Natural killer cell treated with Interleukin-12 subunit alpha and Interleukin-12 subunit beta and Interleukin-15 and Interleukin-18, amount 100 ng/mL, for 72 hours (primary cell): Measurements from ENCODE around the gene RNF225. TPM values are rescaled to one million over a fixed set of nuclear protein-coding genes. Genes with fewer than 3 reads are reported as not detected.
A peak's percentile ranks its signal among the peaks of the same experiment; 100 is the strongest.
"Not testable (repeated sequence)": the region's sequence is repeated elsewhere in the genome, so short reads cannot be mapped to it uniquely, and the experiment has no call there.

ENCODE experiments used
- ATAC-seq, 2 donors: fragments of 150-1000 bp; cut with Tn5 transposase in 1 of 2; sonication (Bioruptor Pico), chemical (Tn5 transposase) in 1 of 2; 2 replicates each; pipeline ENCODE4 v1.10.0; 2021
- DNase-seq: peaks from one replicate; pipeline ENCODE4 v3.0.0; 2022; ENCODE audit warnings: low spot score
- H3K27ac Mint-ChIP-seq, 2 donors: 1 replicate in 1 of 2; 2 replicates in 1 of 2; pipeline ENCODE4 v1.8.0; 2022; ENCODE audit warnings: mixed read lengths in 2 of 2, mild to moderate bottlenecking in 1 of 2, moderate library complexity in 1 of 2
- H3K27me3 Mint-ChIP-seq, 2 donors: 1 replicate in 1 of 2; 2 replicates in 1 of 2; pipeline ENCODE4 v1.8.0; 2022; ENCODE audit warnings: mixed read lengths in 2 of 2
- H3K36me3 Mint-ChIP-seq: one replicate; pipeline ENCODE4 v1.8.0; 2022; ENCODE audit warnings: mixed read lengths
- H3K4me1 Mint-ChIP-seq, 2 donors: 1 replicate in 1 of 2; 2 replicates in 1 of 2; pipeline ENCODE4 v1.8.0; 2022; ENCODE audit warnings: low read depth in 2 of 2, mixed read lengths in 2 of 2, mild to moderate bottlenecking in 1 of 2
- H3K4me3 Mint-ChIP-seq: one replicate; pipeline ENCODE4 v1.8.0; 2022; ENCODE audit warnings: mixed read lengths
- H3K9me3 Mint-ChIP-seq: 2 replicates; pipeline ENCODE4 v1.8.0; 2022; ENCODE audit warnings: mixed read lengths
- total RNA-seq, 2 donors: library from RNA; stranded (reverse); gene quantifications; one replicate each; pipeline ENCODE4 v1.2.3, GENCODE V29; 2022

The RNF225 gene
- 1 to 10 TPM in 1 of 2 donors, under 1 TPM in 1; 0.59 to 3.2 TPM for total RNA-seq

DNA sequence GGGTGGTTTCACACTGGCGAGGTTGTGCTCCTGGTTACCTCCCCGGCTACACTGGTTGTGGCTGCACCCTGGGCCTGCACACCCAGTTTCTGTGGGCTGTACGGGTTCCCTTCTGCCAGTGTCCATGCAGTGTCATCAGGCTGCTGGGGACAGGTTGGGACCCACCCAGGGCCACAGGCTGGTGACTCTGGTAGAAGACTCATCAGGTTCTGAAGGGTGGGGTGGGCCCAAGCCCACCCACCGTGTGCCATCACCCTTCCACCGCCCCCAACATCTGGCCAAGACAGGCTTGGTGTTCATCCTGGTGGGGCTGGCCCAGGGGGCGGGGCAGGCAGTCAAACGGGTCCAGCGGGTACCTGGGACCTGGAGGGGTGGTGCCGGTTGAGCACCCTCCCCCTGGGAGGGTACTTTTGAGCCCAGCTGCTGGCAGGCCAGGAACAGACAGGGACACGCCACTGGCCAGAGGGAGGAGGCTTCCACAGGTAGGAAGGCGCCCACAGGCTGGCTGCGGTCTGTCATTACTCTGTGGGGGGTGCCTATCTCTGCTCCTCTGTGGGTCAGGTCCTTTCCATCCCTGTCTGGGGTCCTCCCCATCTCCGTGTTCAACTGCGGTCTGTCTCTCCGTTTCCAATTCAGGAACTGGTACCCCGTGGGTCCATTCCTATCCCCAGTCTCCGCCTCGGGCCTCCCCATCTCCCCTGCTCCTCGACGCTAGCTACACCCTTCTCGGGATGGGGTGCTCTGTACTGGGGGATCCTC lies at the start of gene RNF225:
Gene RNF225, plus strand, starts transcription at position 437 of the 759 bp plus-strand sequence. CDS start 434 bp downstream, outside the sequence.
- Mint-ChIP-seq H3K4me1 (peaks cover 6 to 17% of the 10 kb centered on the region in 2 donors), H3K27ac (no peak within 1 kb of the TSS), H3K4me3 (no peak within 1 kb of the TSS), H3K36me3 (peaks cover 14% of the 10 kb centered on the region), H3K27me3 (peaks cover 0 to 2% of the 10 kb centered on the region in 2 donors), H3K9me3 (no peaks in the 10 kb centered on the region)
- ATAC-seq (peak in 1 of 2 donors; percentile 17), DNase-seq (peak; percentile 37)

DNA sequence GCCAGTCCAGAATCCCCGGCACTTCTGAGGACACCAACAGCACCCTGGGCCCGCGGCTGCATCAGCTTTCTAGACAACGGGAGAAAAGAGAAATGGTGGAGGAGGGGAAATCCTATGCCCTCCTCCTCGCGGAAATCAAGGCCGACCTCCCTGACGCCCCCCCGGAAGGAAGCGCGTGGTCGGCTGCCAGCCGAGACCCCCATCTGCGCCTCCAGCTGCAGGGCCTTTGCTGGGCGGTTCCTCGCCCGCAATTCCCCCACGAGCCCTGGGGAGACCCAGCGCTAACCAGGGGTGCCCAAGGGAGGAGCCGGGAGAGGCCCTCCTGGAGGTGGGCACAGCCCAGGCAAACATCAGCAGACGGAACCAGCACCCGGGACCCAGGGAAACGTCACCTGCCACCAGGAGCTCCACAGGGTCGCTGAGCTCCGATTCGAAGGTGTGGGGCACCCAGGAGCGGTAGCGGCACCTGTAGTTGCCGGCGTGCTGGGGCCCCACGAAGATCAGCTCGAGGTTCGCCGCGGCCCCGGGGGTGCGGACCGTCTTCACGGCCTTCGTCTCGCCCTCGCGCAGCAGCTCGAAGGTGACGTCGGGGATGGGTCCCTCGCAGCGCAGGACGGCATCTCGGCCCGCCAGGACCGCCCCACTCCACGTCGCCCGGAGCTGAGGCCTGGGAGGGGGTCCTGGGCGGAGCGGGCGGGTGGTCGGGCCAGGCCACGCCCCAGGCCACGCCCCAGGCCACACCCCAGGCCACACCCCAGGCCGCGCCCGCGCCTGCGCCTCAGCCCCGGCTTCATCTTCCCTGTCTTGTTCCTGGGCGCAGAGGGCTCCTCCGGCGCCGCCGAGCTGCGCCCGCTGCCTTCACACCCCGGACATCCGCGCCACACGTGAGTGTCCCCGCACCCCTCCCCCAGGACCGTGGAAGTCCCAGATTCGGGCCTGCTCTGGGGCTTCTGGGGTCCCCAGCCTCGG lies 48.2 kb upstream of the RNF225 start:
- Mint-ChIP-seq H3K4me1 (peaks cover 6 to 18% of the 10 kb centered on the region in 2 donors), H3K4me3 (peak overlapping the region; percentile 78), H3K27me3 (peaks cover 3 to 23% of the 10 kb centered on the region in 2 donors), H3K36me3 (no peaks in the 10 kb centered on the region), H3K27ac (peak overlapping the region in 1 of 2 donors; percentile 31), H3K9me3 (no peaks in the 10 kb centered on the region)
- DNase-seq (peak; percentile 73), ATAC-seq (peak; percentile 94 to 97)

DNA sequence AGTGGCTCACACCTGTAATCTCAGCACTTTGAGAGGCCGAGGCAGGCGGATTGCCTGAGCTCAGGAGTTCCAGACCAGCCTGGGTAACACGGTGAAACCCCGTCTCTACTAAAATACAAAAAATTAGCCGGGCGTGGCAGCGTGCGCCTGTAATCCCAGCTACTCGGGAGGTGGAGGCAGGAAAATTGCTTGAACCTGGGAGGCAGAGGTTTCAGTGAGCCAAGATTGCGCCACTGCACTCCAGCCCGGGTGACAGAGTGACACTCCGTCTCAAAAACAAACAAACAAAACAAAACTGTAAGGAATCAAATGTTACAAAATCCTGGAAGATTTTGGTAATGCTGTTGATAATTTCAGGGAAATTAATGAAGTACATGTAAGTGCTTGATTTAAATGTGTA lies 47.4 kb upstream of the RNF225 start:
- not testable (repeated sequence) for ATAC-seq, H3K9me3 Mint-ChIP-seq, DNase-seq, H3K36me3 Mint-ChIP-seq
- Mint-ChIP-seq H3K27ac (peak overlapping the region in 1 of 2 donors; percentile 31), H3K27me3 (peaks cover 3 to 23% of the 10 kb centered on the region in 2 donors), H3K4me3 (peak overlapping the region; percentile 78), H3K4me1 (peaks cover 6 to 18% of the 10 kb centered on the region in 2 donors)

DNA sequence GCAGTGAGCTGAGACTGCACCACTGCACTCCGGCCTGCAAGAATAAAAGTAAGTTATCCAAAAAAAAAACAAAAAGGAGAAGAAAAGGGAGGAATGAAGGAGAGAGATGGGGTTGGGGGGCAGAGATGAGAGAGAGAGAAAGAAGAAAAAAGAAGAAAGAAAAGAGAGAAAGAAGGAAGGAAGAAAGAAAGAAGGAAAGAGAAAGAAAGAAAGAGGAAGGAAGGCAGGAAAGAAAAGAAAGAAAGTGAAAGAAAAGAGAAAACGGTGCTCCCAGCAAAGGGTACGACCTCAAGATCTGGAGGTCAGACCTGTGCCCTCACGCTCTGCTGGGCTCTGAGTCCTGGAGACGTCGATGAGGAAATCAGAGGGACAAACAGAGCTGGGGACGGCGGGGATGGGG lies 45.9 kb upstream of the RNF225 start:
- H3K36me3 Mint-ChIP-seq = no peaks in the 10 kb centered on the region
- H3K27ac Mint-ChIP-seq = no peak overlapping the region

DNA sequence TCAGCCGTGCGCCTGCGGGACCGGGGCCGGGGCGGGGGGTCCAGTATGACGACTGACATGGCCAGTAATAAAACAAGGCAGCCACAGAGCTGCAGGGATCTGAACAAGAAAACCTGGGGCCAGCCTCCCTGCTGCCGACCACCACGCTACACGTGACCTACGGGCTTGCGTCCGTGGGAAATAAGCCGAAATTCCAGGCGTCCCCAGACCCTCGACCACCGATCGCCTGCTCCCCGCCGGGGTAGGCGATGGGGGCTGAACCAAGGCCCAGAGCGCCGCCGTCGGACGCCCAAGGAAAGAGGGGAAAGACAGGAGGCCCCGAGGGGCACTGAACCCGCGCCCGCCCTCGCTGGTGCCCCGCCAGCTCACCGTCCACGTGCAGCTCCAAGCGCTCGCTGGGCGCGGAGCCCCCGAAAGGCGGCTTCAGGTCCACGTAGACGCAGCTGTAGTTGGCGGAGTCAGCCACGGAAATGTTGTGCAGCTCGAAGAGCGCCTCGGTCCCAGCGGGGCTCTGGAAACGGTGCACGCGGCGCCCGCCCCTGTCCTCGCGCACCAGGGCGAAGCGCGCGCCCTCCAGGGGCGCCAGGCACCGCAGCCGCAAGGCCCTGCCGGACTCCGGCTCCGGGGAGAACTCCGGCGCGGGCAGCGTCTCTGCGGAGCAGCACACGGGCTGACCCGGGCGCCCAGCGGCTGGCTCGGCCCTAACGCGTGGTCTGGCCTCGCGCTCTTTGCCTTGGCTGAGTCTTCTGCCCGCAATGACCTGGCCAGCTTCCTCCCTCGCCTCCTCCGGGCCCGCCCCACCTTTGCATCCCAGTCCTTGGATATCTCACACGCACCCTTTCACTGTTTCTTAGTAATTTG lies 45.2 kb upstream of the RNF225 start:
- Mint-ChIP-seq H3K4me3 (peak overlapping the region; percentile 60), H3K27ac (no peak overlapping the region), H3K4me1 (peaks cover 6 to 15% of the 10 kb centered on the region in 2 donors), H3K36me3 (no peaks in the 10 kb centered on the region), H3K27me3 (peaks cover 3 to 16% of the 10 kb centered on the region in 2 donors), H3K9me3 (no peaks in the 10 kb centered on the region)
- DNase-seq (no peak), ATAC-seq (no peak)

More for the DNA sequence above, 45.9 kb upstream of the RNF225 start:
- Mint-ChIP-seq H3K27me3 (peaks cover 3 to 22% of the 10 kb centered on the region in 2 donors), H3K4me1 (peaks cover 6 to 18% of the 10 kb centered on the region in 2 donors), H3K4me3 (peak overlapping the region; percentile 60), H3K9me3 (no peaks in the 10 kb centered on the region)
- no peak for DNase-seq
- no peak for ATAC-seq

DNA sequence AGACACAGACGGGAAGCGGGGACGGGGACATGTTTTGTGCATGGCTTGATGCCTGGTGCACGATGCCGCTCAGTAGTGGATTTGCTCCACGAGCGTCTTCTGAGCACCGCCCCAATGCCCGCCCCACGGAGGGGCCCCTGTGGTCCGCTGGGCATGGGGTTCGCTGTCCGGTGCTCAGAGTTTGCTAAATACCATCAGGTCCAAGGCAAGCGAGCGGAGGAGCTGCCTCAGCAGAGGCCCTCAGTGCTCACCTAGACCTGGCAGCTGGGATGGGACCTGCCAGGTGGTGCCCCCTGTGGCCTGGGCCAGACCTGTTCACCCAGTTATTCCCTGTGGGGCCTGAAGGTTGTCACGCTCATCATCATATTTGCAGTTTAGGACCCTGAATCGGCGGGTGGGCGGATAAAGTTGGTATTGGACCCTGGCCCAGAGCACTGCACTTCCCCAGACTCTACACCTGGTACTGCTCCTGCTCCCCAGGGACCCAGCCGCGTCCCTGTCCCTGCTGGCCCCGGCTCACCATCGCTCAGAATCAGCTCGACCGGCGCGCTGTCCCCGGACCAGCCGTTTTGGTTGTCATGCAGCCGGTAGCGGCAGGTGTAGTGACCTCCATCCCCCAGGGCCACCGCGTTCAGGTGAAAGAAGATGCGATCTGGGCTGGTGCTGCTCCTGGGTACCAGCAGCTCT lies 44.4 kb upstream of the RNF225 start:
- Mint-ChIP-seq H3K36me3 (no peaks in the 10 kb centered on the region), H3K4me3 (no peak overlapping the region), H3K9me3 (no peaks in the 10 kb centered on the region), H3K4me1 (peaks cover 6 to 12% of the 10 kb centered on the region in 2 donors), H3K27me3 (peaks cover 0 to 8% of the 10 kb centered on the region in 2 donors), H3K27ac (no peak overlapping the region)
- ATAC-seq = no peak
- DNase-seq = no peak

DNA sequence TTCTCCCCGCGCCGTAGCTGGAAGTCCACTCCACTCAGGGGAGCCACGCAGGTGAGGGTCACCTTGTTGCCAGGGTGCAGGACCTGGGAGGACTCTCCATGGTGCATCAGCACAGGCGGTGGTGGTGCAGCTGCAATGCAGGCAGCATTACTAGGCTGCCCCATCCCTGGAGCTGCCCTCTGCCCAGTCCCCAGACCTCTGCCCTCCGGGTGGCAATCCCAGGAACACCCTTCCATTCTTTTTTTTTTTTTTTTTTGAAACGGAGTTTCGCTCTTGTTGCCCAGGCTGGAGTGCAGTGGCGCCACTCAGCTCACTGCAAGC lies 43.9 kb upstream of the RNF225 start:
- Mint-ChIP-seq H3K27ac (no peak overlapping the region), H3K36me3 (no peaks in the 10 kb centered on the region), H3K4me1 (peaks cover 6 to 13% of the 10 kb centered on the region in 2 donors), H3K9me3 (no peaks in the 10 kb centered on the region), H3K4me3 (no peak overlapping the region), H3K27me3 (peaks cover 0 to 7% of the 10 kb centered on the region in 2 donors)
- no peak for DNase-seq
- ATAC-seq = no peak

DNA sequence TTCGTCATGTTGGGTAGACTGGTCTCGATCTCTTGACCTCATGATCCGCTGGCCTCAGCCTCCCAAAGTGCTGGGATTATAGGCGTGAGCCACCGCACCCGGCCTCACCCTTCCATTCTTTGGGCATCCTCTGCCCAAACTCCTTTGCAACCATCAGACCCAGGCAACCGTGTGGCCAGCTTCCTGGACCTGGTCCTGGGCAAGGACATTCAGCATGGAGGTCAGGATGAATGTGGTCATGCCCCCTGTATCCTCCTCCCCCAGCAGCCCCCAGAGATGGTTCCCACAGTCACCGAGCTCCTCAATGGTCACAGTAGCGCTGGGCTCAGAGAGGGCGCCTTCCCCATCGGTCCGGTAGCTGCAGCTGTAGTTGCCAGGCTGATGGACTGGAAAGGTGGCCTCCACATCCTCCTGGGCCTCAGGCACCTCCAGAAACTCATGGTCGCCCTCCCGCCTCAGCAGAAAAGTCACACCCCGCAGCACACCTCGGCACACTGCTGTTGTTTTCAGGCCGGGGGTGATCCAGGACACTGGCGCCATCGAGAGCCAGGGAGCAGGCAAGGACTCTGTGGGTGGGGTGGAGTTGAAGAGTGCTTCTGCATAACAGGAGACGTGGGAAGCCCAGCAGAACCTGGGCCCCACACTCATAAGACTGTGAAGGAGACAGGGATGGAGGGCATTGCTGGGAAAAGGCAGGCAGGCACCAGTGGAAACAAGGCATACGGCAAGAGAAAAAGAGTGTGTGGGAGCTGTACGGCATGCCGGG lies 43.3 kb upstream of the RNF225 start:
- no peak for DNase-seq
- H3K9me3 Mint-ChIP-seq = no peaks in the 10 kb centered on the region
- H3K4me1 Mint-ChIP-seq = peaks cover 6 to 10% of the 10 kb centered on the region in 2 donors
- H3K36me3 Mint-ChIP-seq = no peaks in the 10 kb centered on the region
- no peak overlapping the region for H3K4me3 Mint-ChIP-seq
- ATAC-seq = no peak
- no peak overlapping the region for H3K27ac Mint-ChIP-seq
- peaks cover 0 to 7% of the 10 kb centered on the region in 2 donors for H3K27me3 Mint-ChIP-seq

DNA sequence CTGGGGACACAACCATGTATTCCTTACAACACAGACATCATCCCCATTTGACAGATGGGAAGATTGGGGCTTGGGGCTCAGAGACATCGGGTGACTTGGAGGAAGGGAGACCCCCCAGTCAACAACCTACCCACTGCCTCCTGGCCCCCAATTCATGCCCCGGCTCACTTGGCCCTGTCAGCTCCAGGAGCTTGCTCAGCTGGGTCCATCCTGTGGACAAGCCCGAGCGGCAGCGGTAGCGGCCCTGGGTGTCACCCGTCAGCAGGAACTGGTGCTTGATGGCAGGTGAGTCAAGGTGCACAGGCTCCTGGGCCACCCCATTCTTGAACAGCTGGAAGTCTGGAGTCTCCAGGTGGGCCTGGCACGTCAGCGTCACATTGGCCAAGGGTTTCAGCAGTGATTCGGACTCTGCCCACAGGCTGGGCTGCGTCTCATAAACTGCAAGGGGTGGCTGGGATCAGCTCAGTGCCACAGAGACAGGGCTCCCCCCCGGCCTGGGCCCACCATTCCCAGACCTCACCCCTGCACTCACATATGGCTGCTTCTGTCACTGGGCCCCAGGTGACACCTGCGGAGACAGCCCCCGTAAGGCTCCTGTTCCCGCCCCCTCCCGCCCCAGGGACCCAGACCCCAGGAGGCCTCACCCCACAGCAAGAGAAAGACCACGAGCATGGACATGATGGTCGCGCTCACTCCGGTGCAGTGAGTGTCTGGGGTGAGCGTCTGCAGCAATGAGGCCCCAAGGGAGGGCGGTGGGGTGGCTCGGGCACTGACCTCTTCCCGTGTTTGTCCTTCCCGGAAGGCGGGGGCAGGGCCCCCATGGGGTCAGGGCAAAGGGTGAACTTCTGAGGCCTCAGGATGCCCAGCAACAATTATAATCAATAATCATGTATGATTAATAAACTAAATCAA lies 42.4 kb upstream of the RNF225 start, which contains the start of gene A1BG:
Gene A1BG, minus strand, starts transcription at position 733 of the 912 bp plus-strand sequence. Its CDS starts 55 bp downstream, at position 678.
- Mint-ChIP-seq H3K4me3 (no peak within 1 kb of the TSS), H3K27me3 (peaks cover 0 to 7% of the 10 kb centered on the region in 2 donors), H3K9me3 (no peaks in the 10 kb centered on the region), H3K36me3 (no peaks in the 10 kb centered on the region), H3K4me1 (peaks cover 6 to 8% of the 10 kb centered on the region in 2 donors), H3K27ac (no peak within 1 kb of the TSS)
- no peak for DNase-seq
- ATAC-seq = no peak

DNA sequence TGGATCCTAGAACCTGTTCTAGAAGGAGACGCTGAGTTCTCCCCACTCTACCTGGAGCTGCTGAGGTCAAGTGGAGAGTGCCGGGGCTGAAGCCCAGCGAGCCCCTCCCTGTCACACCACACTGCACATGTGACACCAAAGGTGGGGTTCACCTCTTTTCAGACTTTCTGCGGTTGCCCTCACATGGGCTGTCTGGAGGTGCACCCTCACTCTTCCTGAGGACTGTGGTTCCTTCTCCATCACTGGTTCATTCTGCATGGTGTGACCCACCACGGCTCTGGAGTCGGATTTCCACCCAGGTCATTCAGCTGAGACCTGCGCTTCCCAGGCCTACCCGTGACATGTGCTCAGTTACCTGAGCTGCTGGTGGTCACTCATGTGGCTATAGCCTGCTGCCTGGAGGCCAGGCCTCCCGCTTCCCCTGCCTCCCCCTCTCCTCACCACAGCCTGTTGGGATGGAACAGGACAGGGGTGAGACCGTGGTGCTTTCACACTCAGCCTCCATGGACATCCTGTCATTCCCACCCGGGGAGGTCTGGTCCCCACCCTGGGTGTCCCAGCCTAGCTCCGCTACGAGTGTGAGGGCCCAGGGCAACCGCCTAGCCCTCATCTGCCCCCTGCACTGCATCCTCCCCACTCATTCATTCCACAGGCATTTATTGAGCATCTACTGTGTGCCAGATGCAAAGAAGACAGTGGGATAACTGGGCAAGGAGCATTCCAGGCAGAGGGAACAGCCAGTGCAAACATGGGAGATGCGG lies 41.6 kb upstream of the RNF225 start:
- H3K4me3 Mint-ChIP-seq = no peak overlapping the region

More for the DNA sequence above, 41.6 kb upstream of the RNF225 start:
- Mint-ChIP-seq H3K27ac (no peak overlapping the region), H3K4me1 (peaks cover 6 to 8% of the 10 kb centered on the region in 2 donors), H3K36me3 (no peaks in the 10 kb centered on the region), H3K9me3 (no peaks in the 10 kb centered on the region), H3K27me3 (peaks cover 0 to 7% of the 10 kb centered on the region in 2 donors)
- no peak for ATAC-seq
- no peak for DNase-seq
